WI38 (cell line): ENCODE measurements around the gene YIPF1.

Source experiments
- H3K4me3 ChIP-seq: 2 replicates; pipeline ENCODE4 v1.5.1; 2011; ENCODE audit warnings: low read depth, mild to moderate bottlenecking, control low read depth, low read length
- CTCF ChIP-seq: IDR thresholded peaks from 2 replicates; pipeline ENCODE4 v1.5.1; 2012; ENCODE audit warnings: low read depth, mild to moderate bottlenecking, control low read depth, low read length

YIPF1 gene

GRCh38 chr1:53804791-53805505, 84.6 kb downstream of the YIPF1 start:
- no peak overlapping the region for H3K4me3 ChIP-seq
- no peak for TF ChIP-seq CTCF

GRCh38 chr1:53804181-53804580, 85.4 kb downstream of the YIPF1 start:
- TF ChIP-seq CTCF: no peak
- H3K4me3 ChIP-seq: no peak overlapping the region
